ENCODE measurements around the gene RNASEH2B.

RNASEH2B gene

GRCh38 chr13:50942630-50943311, 33.2 kb downstream of the RNASEH2B start:
- no peak for DNase-seq

- no peak for DNase-seq
Observed at GRCh38 chr13:50945669-50946068, 36.1 kb downstream of the RNASEH2B start.

GRCh38 chr13:50948601-50949000, 39.0 kb downstream of the RNASEH2B start:
- DNase-seq, result no peak

- DNase-seq, result no peak
Observed at GRCh38 chr13:50950849-50951248, 41.3 kb downstream of the RNASEH2B start.

GRCh38 chr13:50951366-50951765, 41.8 kb downstream of the RNASEH2B start:
- DNase-seq, result no peak

GRCh38 chr13:50955241-50955640, 45.6 kb downstream of the RNASEH2B start:
- DNase-seq, result no peak

GRCh38 chr13:50955798-50956197, 46.2 kb downstream of the RNASEH2B start:
- DNase-seq, result peak in 1 of 3 experiments; percentile 48

- DNase-seq, result no peak
Observed at GRCh38 chr13:50957620-50958019, 48.0 kb downstream of the RNASEH2B start.

GRCh38 chr13:50969691-50970090, 60.1 kb downstream of the RNASEH2B start:
- DNase-seq, result peak in 2 of 3 experiments; percentile 17 to 54

- DNase-seq, result no peak
Observed at GRCh38 chr13:50970956-50971355, 61.4 kb downstream of the RNASEH2B start.

- DNase-seq, result no peak
Observed at GRCh38 chr13:50974268-50974667, 64.7 kb downstream of the RNASEH2B start.

GRCh38 chr13:50979187-50979586, 69.6 kb downstream of the RNASEH2B start:
- no peak for DNase-seq

- no peak for DNase-seq
Observed at GRCh38 chr13:50981686-50982085, 72.1 kb downstream of the RNASEH2B start.

- peak in 2 of 3 experiments; percentile 49 to 76 for DNase-seq
Observed at GRCh38 chr13:50989476-50989875, 79.9 kb downstream of the RNASEH2B start.

GRCh38 chr13:50990065-50990817, 80.7 kb downstream of the RNASEH2B start:
- peak; percentile 65 to 94 (median 80) for DNase-seq

GRCh38 chr13:50990818-50991506, 81.4 kb downstream of the RNASEH2B start:
- DNase-seq, result peak in 2 of 3 experiments; percentile 29 to 72

GRCh38 chr13:50991579-50992521, 82.3 kb downstream of the RNASEH2B start:
- peak in 2 of 3 experiments; percentile 35 to 53 for DNase-seq

GRCh38 chr13:50993371-50993770, 83.8 kb downstream of the RNASEH2B start:
- DNase-seq, result no peak

GRCh38 chr13:50993934-50994333, 84.3 kb downstream of the RNASEH2B start:
- no peak for DNase-seq

GRCh38 chr13:50994651-50995050, 85.1 kb downstream of the RNASEH2B start:
- peak in 1 of 3 experiments; percentile 36 for DNase-seq

- DNase-seq, result no peak
Observed at GRCh38 chr13:50995854-50996253, 86.3 kb downstream of the RNASEH2B start.

- no peak for DNase-seq
Observed at GRCh38 chr13:50998326-50998725, 88.7 kb downstream of the RNASEH2B start.

All from NCI-H1417 (cell line).